Endodermal cell (in vitro differentiated cells): ENCODE data around the gene CPAMD8. TPM values are rescaled to one million over a fixed set of nuclear protein-coding genes. Genes with fewer than 3 reads are reported as not detected.

Experiments used
- DNase-seq: peaks from one replicate; pipeline ENCODE4 v3.0.0-alpha.2; 2017
- H3K27ac ChIP-seq: 2 replicates; pipeline ENCODE4 v1.5.1; 2013; ENCODE audit warnings: mild to moderate bottlenecking, low read depth, low read length, moderate library complexity
- H3K27me3 ChIP-seq: 2 replicates; pipeline ENCODE4 v1.6.1; 2013; ENCODE audit warnings: mild to moderate bottlenecking, low read length, moderate library complexity; ENCODE audit not compliant: insufficient read depth, control insufficient read depth, poor library complexity, severe bottlenecking
- H3K36me3 ChIP-seq: 2 replicates; pipeline ENCODE4 v1.7.0; 2013; ENCODE audit warnings: mild to moderate bottlenecking, low read length, moderate library complexity; ENCODE audit not compliant: control insufficient read depth, insufficient read depth
- H3K4me1 ChIP-seq: one replicate; pipeline ENCODE4 v1.7.0; 2013; ENCODE audit warnings: low read length; ENCODE audit not compliant: control insufficient read depth, insufficient read depth
- H3K4me3 ChIP-seq: 2 replicates; pipeline ENCODE4 v1.5.1; 2013; ENCODE audit warnings: mild to moderate bottlenecking, low read length, moderate library complexity
- H3K9ac ChIP-seq: 2 replicates; pipeline ENCODE4 v1.6.1; 2013; ENCODE audit warnings: mild to moderate bottlenecking, low read length, moderate library complexity; ENCODE audit not compliant: poor library complexity, severe bottlenecking; ENCODE audit errors: extremely low read depth
- H3K9me3 ChIP-seq: 2 replicates; pipeline ENCODE4 v1.6.1; 2013; ENCODE audit warnings: mild to moderate bottlenecking, low read length, moderate library complexity; ENCODE audit not compliant: control insufficient read depth
- H3K27ac Mint-ChIP-seq: 2 replicates; pipeline ENCODE4 v1.8.0; 2020; ENCODE audit warnings: mixed read lengths
- H3K27me3 Mint-ChIP-seq: 2 replicates; pipeline ENCODE4 v1.8.0; 2021; ENCODE audit warnings: mild to moderate bottlenecking, mixed read lengths; ENCODE audit not compliant: insufficient read depth
- H3K36me3 Mint-ChIP-seq: 2 replicates; pipeline ENCODE4 v1.8.0; 2020; ENCODE audit warnings: low read depth, mixed read lengths
- H3K4me1 Mint-ChIP-seq: 2 replicates; pipeline ENCODE4 v1.8.0; 2020; ENCODE audit warnings: mixed read lengths
- H3K4me3 Mint-ChIP-seq: 2 replicates; pipeline ENCODE4 v1.8.0; 2020; ENCODE audit warnings: mild to moderate bottlenecking, moderate library complexity, mixed read lengths
- H3K9me3 Mint-ChIP-seq: 2 replicates; pipeline ENCODE4 v1.8.0; 2020; ENCODE audit warnings: mild to moderate bottlenecking, mixed read lengths
- CTCF ChIP-seq: fragments of 200-600 bp; sonication (generic); conservative IDR thresholded peaks from 2 replicates; pipeline ENCODE4 v1.5.0; 2021; ENCODE audit warnings: antibody characterized with exemption, mild to moderate bottlenecking
- WGBS, 2 experiments: methylation state at CpG; one replicate each; pipeline versions ENCODE4 v1.1.5 to v1.1.7; 2013; ENCODE audit warnings: missing lambda C conversion rate in 2 of 2, mixed read lengths in 1 of 2; ENCODE audit not compliant: insufficient coverage in 1 of 2, insufficient read length in 1 of 2; 5-methylcytosine and 5-hydroxymethylcytosine counted together
- total RNA-seq, 2 donors: library from RNA; stranded (reverse); fragmentation: NEBNext Ultra II Directional in 1 of 2; extraction: Animal tissue kit (Norgen Biotek cat#: 25700) in 1 of 2; gene quantifications; 2 replicates in 1 of 2; 3 replicates in 1 of 2; pipeline ENCODE4 v1.2.1, GENCODE V29; 2021

CPAMD8 gene
- total RNA-seq, 2 donors from 2014 or later, result 19.7 to 22.9 TPM

DNA sequence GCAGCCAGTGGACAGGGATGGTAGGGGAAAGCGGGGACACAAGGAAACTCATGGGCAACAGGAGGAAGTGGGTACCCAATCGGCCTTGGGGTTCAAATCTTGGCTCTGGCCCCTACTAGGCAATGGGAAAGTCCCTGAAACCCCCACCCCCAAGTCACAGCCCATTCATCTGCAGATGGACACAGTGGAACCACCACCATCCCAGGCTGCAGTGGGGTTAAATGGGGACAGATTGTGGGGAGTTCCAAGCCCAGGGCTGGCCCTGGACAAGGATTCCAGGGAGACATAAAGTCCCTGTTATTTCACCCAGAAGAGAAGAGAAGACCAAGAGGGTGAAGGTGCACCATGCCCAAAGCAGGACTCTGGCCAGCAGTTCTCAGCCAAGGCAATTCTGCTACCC lies 48.5 kb downstream of the CPAMD8 start:
- Mint-ChIP-seq H3K27me3 (no peaks in the 10 kb centered on the region), H3K4me1 (no peaks in the 10 kb centered on the region), H3K9me3 (peaks cover 4% of the 10 kb centered on the region), H3K27ac (no peak overlapping the region), H3K4me3 (no peak overlapping the region), H3K36me3 (peaks cover 13% of the 10 kb centered on the region)
- H3K9me3 ChIP-seq, result no peaks in the 10 kb centered on the region
- no peak overlapping the region for H3K27ac ChIP-seq
- H3K36me3 ChIP-seq, result no peaks in the 10 kb centered on the region
- TF ChIP-seq CTCF, result no peak
- H3K4me3 ChIP-seq, result no peak overlapping the region
- WGBS, 2 experiments, result 89 to 92% methylated on average over 2 of the region's 2 CpGs
- H3K27me3 ChIP-seq, result no peaks in the 10 kb centered on the region
- no peak for DNase-seq
- H3K9ac ChIP-seq, result no peak overlapping the region
- no peaks in the 10 kb centered on the region for H3K4me1 ChIP-seq

GRCh38 chr19:16977306-16977705 lies 49.3 kb downstream of the CPAMD8 start:
- Histone ChIP-seq H3K27ac (no peak overlapping the region), H3K27me3 (no peaks in the 10 kb centered on the region), H3K4me3 (no peak overlapping the region), H3K36me3 (no peaks in the 10 kb centered on the region), H3K4me1 (no peaks in the 10 kb centered on the region), H3K9ac (no peak overlapping the region), H3K9me3 (no peaks in the 10 kb centered on the region)
- H3K27me3 Mint-ChIP-seq, result no peaks in the 10 kb centered on the region
- H3K4me1 Mint-ChIP-seq, result no peaks in the 10 kb centered on the region
- TF ChIP-seq CTCF, result no peak
- H3K9me3 Mint-ChIP-seq, result peaks cover 4% of the 10 kb centered on the region
- no peak overlapping the region for H3K4me3 Mint-ChIP-seq
- H3K27ac Mint-ChIP-seq, result no peak overlapping the region
- 89% methylated on average over 10 to 15 of the region's 15 CpGs for WGBS, 2 experiments
- peaks cover 16% of the 10 kb centered on the region for H3K36me3 Mint-ChIP-seq
- DNase-seq, result no peak

DNA sequence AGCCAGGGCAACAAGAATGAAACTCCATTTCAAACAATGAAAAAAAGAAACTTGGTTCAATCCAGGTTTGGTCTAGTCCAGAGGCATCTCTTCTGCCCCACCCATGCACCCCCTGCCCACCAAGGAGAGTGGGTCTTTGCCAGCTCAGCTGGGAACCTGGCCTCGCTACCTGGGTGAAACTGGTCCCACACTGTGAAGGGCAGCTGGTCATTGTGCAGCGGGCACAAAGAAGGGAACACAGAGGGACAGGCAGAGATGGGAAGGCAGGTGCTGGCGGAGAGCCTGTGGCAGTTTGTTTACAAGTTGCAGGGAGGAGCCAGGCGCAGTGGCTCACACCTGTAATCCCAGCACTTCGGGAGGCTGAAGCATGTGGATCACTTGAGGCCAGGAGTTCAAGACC lies 50.2 kb downstream of the CPAMD8 start:
- peaks cover 17% of the 10 kb centered on the region for H3K36me3 Mint-ChIP-seq

More for the DNA sequence above, 50.2 kb downstream of the CPAMD8 start:
- Mint-ChIP-seq H3K27ac (no peak overlapping the region), H3K27me3 (no peaks in the 10 kb centered on the region), H3K4me3 (no peak overlapping the region), H3K4me1 (no peaks in the 10 kb centered on the region), H3K9me3 (peaks cover 4% of the 10 kb centered on the region)
- no peaks in the 10 kb centered on the region for H3K9me3 ChIP-seq
- no peak overlapping the region for H3K27ac ChIP-seq
- DNase-seq, result no peak
- H3K27me3 ChIP-seq, result no peaks in the 10 kb centered on the region
- no peak for TF ChIP-seq CTCF
- no peaks in the 10 kb centered on the region for H3K36me3 ChIP-seq
- H3K4me3 ChIP-seq, result no peak overlapping the region
- WGBS, 2 experiments, result 88 to 91% methylated on average over 4 to 5 of the region's 5 CpGs
- H3K9ac ChIP-seq, result no peak overlapping the region
- H3K4me1 ChIP-seq, result no peaks in the 10 kb centered on the region
